Measurements from ENCODE around the gene IGFL1.

- TF ChIP-seq CTCF (IDR thresholded peaks at IDR 0.05; ENCODE audit: insufficient read depth, low read depth, low read length) = no peak
- no peak for TF ChIP-seq EZH2 (IDR thresholded peaks at IDR 0.05; ENCODE audit: insufficient read depth, low read length)
Observed at GRCh38 chr19:46206682-46207081, 22.9 kb upstream of the IGFL1 start.

All from astrocyte (in vitro differentiated cells and primary cell).